ENCODE results near the gene XRRA1. TPM values are rescaled to one million over a fixed set of nuclear protein-coding genes. Genes with fewer than 3 reads are reported as not detected.
"Not testable (repeated sequence)": the region's sequence is repeated elsewhere in the genome, so short reads cannot be mapped to it uniquely, and the experiment has no call there.

The XRRA1 gene, protein sequence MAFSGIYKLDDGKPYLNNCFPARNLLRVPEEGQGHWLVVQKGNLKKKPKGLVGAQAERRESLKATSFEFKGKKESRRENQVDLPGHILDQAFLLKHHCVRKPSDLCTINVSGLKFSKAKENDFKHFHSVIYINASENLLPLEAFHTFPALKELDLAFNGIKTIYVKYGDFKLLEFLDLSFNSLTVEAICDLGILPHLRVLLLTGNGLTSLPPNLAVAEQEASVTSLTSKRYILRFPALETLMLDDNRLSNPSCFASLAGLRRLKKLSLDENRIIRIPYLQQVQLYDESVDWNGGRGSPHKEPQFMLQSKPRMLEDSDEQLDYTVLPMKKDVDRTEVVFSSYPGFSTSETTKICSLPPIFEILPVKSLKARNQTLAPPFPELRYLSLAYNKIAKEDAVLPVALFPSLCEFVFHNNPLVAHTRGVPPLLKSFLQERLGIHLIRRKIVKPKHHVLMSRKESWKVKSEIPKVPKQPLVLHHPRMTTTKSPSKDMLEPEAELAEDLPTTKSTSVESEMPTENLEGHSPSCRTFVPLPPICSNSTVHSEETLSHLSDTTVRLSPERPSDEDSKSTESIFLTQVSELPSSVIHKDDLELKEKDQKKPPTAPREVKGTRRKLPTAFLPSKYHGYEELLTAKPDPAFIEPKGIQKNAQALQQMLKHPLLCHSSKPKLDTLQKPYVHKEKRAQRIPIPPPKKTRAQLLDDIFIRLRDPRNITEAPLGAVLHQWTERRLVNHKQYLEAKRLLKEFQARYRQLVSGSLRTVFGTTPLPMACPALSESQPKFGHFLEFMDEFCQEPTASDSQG
- total RNA-seq = 12.2 TPM

DNA sequence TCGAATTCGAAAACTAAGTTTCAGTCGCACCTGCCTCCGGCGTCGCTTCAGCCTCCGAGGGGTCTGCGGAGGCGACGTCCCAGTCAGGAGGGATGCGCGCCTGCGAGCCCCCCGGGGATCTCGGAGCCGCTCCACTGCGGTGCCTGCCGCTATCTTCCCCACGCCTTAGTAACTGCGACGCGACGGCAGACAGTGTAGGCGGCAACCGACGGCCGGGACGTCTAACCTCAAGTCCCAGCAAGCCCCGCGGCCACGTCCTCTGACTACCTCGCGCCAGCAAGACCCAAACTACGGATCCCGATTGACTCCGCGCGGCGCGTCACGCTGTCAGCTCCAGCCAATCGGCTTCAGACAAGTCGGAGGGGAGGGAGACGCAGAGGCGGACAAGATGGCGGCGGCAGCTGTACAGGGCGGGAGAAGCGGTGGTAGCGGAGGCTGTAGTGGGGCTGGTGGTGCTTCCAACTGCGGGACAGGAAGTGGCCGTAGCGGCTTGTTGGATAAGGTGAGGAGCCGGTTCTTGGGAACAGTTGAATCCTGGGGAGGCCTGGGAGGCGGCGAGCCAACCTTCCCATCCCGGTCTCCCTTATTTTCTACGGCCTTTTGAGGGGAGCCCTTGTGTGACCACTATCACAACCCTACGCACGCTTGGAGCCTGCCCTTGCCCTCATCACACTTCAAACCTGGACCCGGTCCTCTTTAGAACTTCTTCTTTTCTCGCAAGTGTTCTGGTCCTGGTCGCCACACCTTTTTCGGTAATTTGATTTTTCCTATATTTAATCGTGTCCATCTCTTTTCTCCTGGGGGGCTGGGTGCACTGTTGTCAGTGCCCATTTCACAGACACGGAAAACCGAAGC is at the start of gene XRRA1, which contains the start of gene SPCS2:
Gene XRRA1 (minus strand): TSS at position 194 of the 855 bp plus-strand sequence. CDS start 8,213 bp downstream, outside the sequence.
Gene SPCS2 (plus strand): TSS at position 369 of the 855 bp plus-strand sequence. CDS start 20 bp downstream, at position 389.
- DNase-seq (ENCODE audit: low spot score) (peak; percentile 99), ATAC-seq (peak; percentile 98)

DNA sequence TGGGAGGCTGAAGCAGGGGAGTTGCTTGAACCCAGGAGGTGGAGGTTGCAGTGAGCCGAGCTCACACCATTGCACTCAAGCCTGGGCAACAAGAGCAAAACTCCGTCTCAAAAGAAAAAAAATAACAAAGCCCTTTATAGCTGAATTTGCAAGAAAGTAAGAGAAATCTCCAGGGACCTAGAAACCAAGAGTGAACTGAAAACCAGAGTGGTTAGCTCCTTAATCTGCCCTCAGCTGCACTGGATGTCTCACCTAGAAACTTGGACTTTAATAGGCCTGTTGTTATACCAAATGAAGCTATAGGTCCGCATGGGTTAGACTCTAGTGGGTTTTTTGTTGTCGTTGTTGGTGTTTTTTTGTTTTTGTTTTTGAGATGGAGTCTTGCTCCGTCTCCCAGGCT is 44.0 kb upstream of the XRRA1 start:
- no peak for ATAC-seq

DNA sequence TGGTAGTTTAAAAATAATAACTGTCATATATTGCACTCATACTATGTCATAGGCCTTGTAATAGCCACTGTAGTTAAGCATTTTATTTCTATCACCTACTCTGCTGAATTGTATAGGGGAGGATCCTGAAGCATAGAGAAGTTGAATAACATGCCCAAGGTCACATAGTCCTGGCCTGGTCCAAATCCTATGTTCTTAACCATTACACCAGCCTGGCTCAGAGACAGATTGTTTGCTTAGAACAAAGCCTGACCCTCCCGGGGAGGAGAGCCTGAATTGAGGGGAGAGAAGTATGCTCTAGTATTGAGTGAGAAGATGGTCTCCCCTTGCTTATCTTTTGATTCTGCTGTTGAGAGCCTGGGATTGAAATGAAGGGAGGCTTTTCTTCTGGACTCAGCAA is 42.0 kb upstream of the XRRA1 start:
- ATAC-seq (no peak), DNase-seq (ENCODE audit: low spot score) (no peak)

More for the DNA sequence above, 44.0 kb upstream of the XRRA1 start:
- DNase-seq (ENCODE audit: low spot score) = no peak

DNA sequence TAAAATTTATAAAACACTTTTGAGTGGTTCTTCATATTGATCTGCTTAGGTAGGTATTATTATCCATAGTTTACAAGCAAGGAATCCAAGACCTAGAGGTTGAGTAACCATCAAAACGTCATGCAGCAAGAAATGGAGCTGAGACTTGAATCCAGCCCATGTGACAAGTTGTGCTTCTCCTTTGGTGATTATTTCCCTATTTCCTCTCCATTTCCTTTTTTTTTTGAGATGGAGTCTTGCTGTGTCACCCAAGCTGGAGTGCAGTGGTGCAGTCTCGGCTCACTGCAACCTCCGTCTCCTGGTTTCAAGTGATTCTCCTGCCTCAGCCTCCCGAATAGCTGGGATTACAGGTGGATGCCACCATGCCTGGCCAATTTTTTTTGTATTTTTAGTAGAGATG is 41.3 kb upstream of the XRRA1 start:
- not testable (repeated sequence) for ATAC-seq; DNase-seq (ENCODE audit: low spot score)

DNA sequence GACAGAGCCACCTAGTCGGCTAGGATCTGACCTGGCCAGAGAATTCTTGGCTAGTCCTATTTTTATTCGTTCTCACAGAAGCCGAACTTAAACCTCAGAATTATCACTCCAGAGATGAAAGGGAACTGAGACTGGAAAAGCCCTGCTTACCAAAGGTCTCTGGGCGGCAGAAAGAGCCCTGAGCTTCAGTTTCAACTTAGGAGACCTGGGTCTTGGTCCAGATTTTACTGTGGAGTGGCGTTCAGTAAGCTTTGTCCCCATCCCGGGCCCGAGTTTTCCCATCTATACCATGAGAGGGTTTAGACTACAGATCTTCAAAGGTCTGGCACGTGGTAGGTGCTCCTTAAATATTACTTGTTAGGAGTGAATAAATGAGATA is 40.4 kb upstream of the XRRA1 start:
- DNase-seq (ENCODE audit: low spot score) = no peak
- ATAC-seq = no peak

DNA sequence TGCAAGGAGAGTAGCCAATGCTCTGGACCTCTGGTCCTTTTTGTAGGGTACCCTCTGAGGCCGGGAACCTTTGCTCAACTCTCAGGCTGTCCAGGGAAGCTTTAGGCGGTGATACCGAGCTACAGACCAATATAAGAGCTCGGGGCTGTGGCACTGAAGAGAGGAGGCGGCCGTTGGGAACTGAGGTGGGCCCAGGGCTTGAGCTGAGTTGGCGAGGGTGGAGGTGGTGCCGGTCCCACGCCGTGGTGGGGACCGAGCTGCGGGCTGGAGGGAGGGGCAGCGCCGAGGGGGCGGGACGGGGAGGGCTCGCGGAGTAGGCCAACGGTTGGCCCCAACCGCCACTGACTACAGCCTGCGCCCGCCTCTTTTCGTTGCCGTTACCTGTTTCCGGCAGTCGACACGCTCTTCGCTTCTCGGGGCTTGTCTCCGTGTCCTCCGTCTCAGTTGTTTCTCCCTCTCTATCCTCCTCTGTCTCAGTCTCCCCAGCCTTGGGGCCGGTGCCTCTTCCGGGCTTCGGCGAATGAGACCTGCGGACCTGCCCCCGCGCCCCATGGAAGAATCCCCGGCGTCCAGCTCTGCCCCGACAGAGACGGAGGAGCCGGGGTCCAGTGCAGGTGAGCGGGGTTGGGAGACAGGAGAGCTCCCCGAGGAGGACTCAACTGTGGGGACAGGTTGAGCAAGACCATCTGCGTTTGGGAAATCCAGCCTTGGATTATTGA is 39.8 kb upstream of the XRRA1 start, which contains the start of gene NEU3:
Gene NEU3 (plus strand): TSS at position 393 of the 719 bp plus-strand sequence. CDS start 128 bp downstream, at position 521.
- DNase-seq (ENCODE audit: low spot score) = peak; percentile 87
- ATAC-seq = peak; percentile 94

DNA sequence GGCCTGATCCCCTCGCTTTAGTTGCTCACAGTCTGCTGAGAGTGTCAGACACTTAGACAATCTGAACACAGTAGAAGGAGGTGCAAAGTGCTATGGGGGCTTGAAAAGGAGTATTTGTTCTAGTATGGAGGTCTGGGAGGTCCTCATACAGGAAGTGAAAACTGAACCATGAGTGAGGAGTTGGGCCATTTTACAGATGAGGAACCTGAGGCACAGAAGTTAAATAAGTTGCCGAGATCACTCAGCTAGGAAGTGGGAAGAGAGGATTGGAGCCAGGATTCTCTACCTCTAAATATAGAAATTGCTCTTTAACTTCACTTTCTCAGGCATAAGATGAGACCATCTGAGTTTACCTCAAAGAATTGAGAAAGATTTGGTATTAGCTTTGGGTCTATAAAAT is 35.8 kb upstream of the XRRA1 start:
- DNase-seq (ENCODE audit: low spot score) (no peak), ATAC-seq (no peak)

DNA sequence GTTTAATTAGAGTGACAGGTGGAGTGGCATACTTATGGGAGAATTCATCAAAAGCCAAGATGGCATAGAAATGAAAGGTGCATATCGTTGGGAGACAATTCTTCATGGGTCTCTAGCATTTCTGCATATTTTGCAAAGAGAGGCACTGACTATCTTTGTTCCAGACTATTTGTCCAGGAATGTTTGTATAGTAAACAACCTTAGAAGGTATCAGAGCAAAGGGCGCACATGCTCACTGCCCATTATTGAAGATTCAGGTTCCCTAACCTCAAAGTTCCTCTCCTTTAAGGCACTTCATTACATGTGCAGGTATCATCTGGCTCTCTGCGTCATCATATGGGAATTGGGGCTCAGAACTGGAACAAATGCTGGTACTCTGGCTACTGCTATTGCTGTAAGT is 35.2 kb upstream of the XRRA1 start:
- DNase-seq (ENCODE audit: low spot score) (no peak), ATAC-seq (peak; percentile 41)

DNA sequence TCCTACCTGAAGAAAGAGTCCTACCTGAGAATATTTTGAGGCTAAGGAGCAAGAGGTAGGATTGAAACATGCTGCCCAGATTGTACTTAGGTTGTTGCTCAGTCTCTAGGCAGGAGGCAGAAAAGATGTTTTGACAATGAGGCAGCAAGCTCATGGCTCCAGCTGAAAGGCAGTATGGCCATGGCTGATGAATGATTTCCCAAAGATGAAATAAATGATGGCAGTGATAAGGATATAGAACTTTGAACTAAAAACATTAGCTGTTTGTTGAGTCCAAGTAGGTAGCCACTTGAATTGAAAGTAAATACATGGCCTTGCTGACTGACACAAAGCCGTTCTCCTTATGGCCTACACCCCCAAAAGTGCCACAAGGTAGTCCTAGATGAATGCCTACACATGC is 33.0 kb upstream of the XRRA1 start:
- ATAC-seq (peak; percentile 31), DNase-seq (ENCODE audit: low spot score) (no peak)

DNA sequence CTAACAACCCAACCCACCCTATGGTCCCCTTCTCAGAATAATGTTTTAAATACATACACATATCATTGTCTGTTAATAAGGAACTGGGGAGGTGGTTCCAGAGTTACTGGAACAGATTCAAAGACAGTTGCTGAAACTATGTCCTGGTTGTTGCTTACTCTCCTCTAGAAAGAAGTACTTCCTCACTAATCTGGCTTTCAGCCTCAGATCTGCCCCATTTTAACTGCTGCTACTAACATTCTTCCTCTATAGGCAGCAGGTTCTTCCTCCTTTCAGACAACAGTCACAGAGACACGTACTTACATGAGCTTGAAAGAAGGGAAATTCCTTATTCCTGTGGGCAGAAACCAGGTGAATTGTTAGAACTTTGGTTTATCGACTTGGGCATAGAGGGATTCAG is 31.7 kb upstream of the XRRA1 start:
- ATAC-seq = no peak
- DNase-seq (ENCODE audit: low spot score) = no peak

DNA sequence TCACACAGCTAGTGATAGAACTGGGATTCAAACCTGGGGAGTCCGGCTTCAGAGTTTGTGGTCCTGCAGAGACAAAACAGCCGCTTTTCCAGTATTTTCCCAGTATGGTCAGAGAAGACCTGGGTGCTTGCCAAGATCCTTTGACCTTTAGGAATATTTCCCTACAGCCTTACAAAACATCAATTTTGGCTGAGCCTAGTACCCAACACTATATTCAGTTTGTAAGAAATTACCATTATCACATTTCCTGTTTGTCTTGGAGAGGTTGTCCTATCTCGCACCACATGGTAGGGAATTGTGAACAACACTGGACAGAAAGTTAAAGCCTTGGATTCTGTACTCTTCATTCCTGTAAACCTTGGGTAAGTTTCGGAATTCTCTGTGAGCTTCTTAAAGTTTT is 29.1 kb upstream of the XRRA1 start:
- ATAC-seq = peak; percentile 68
- no peak for DNase-seq (ENCODE audit: low spot score)

DNA sequence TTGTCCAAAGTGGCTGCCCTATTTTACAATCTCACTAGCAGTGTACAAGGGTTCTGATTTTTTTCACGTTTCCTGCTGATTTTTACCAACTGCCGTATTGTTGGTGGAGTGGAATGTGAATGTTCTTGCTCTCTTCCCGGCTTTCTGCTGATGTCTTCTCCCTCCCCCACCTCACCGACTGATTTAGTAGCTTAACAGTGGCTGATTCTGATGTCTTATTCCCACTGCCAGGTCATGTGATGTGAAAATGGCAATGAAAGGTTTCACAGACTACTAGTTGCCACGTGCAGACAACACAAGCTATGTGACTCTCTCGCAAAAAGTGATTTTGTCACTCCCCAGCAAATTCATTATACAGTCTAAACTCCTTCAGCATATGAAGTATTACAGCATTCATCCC is 22.5 kb upstream of the XRRA1 start:
- DNase-seq (ENCODE audit: low spot score) = no peak
- no peak for ATAC-seq

DNA sequence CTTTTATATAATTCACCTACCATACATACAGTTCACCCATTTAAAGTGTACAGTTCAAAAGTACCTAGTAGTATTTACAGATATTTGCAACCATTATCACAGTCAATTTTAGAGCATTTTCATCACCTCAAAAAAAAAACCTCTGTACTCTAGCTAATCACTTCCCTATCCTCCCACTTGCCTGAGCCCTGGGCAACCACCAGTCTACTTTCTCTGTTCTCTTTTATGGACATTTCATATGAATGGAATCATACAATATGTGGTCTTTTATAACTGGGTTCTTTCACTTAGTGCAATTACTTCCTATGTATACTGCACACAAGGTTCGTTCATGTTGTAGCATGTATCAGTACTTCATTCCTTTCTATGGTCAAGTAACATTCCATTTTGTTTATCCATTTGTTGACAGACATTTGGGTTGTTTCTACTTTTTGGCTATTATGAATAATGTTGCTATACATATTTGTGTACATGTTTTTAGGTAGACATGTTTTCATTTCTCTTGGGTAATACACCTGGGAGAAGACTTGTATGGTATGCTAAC is 22.0 kb upstream of the XRRA1 start:
- DNase-seq (ENCODE audit: low spot score) (no peak), ATAC-seq (no peak)

DNA sequence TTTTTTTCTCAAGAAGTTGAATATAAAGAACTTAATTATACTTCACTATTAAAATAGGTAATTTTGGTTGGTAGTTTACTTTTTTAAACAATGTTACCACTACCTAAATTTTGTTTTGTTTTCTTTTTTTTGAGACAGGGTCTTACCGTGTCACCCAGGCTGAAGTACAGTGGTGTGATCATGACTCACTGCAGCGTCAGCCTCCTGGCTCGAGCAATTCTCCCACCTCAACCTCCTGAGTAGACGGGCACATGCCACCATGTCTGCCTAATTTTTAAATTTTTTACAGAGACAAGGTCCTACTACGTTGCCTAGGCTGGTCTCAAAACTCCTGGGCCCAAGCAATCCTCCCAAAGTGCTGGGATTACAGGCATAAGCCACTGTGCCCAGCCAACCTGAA is 17.8 kb upstream of the XRRA1 start:
- ATAC-seq (no peak), DNase-seq (ENCODE audit: low spot score) (no peak)

DNA sequence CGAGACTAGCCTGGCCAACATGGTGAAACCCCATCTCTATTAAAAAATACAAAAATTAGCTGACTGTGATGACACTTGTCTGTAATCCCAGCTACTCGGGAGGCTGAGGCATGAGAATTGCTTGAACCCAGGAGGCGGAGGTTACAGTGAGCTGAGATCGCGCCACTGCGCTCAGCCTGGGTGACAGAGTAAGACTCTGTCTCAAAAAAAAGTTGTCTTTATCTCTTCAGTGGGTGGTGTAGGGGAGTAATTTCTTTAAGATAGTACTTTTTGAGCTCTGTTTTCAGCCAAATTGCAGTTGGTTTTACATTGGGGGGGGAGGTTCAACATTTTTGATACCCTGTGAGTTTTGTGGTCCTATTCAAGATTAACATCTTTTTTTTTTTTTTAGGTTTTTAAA is 11.2 kb upstream of the XRRA1 start:
- DNase-seq (ENCODE audit: low spot score); ATAC-seq: not testable (repeated sequence)

DNA sequence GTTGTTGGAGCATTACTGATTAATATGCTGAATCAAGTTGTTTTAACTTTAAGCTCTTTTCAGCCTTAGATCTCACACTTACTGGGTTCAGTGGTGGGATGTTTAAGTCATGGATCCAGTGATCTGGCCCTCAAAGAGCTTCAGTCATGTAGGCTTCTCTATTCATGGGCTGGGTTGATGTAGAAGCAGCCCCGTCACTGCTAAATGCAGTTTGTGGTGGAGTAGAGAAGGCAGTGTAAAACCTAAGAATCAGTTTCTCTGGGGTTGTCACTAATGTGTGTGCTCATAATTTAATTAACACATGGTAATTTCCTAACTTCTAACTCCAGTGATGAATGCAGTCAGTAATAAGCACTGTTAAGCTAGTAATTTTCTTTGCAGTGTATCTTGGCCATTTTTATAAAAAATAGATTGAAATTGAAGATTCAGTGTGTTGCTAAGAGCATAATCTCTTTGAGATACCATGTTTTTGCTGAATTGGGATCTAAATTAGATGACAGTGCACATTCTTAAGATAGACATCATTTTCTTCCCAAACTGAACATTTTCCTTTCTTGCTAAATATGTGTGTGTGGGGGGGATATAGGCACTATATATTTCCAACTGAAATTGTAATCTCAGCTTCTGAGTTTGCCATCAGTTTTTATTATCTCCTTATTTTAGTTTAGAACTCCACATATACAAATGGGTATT is 9.2 kb upstream of the XRRA1 start:
- ATAC-seq = no peak

DNA sequence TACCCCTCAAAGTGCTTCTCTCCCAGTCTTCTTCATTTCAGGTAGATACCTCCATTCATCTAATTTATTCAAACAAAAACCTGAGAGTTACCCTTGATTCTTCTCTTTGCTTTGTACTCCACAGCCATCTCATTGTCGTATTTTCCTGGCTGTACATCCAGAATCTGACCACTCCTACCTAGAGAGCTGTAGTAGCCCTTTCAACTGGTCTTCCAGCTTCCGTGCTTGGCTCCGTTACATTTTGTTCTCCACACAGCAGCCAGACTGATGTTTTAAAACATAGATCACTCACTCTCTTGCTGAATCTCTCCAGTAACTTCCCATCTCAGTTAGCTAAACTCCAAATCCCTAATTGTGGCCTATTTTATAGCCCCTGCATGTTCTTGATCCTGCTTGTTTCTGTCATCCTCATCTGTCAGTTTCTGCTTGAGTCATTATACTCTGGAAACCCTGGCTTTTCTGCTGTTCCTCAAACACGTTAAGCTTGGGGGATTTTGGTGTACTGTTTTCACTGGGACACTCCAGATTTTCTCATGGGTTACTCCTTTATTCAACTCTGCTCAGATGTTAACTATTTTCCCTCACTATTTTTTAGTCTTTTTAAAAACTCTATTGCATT is 7.6 kb upstream of the XRRA1 start:
- DNase-seq (ENCODE audit: low spot score) (no peak), ATAC-seq (no peak)

More for the DNA sequence above, 9.2 kb upstream of the XRRA1 start:
- DNase-seq (ENCODE audit: low spot score) = no peak

DNA sequence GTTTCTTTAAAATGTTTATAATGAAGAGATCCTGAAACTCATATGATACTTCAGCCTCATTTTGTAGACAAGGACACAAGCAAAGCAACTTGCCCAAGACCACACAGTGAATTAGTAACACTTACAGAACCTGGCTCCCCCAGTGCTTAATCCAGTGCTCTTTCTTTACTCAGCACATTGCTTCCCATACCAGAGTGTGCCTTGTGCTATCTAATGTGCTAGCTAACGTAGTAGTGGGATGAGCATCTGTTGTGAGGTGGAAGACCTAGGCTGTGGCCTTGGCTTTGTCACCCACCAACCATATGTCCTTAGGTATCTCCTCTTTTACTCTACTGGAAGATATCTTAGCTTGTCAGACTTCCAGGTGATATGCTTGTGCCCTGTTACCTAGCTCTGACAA is 5.3 kb upstream of the XRRA1 start:
- DNase-seq (ENCODE audit: low spot score) = no peak
- ATAC-seq = no peak

DNA sequence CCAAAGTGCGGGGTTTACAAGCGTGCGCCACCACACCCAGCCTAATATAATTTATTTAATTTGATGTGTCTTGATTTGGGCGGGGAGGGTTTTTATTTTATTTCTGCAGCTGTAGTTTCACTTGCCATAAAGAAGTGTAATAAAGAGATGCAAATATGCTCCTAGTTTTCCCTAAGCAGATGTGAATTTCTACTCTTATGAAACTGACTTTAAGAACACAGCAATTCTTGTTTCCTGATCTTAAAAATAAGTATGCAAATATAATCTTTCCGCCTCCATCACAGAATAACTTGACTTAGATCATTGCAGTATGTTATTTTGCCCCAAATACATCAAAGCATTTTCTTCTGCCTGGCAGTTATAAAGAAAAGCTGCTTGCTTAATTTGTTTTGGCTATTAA is 4.6 kb upstream of the XRRA1 start:
- DNase-seq (ENCODE audit: low spot score) = no peak
- no peak for ATAC-seq

All from left lobe of liver (tissue), 2 donors.